BLaER1 treated with 17β-estradiol and CSF1 and Interleukin-3, amounts not matched to agents 10 nM and 100 nM (cell line): ENCODE data around the gene TXNIP.

Source experiments
- H3K27ac ChIP-seq, 11 experiments: shearing (Covaris generic); formaldehyde crosslinking; 2 replicates each; pipeline ENCODE4 v1.8.1; 2022
- H3K27me3 ChIP-seq, 11 experiments: shearing (Covaris generic); formaldehyde crosslinking; 2 replicates each; pipeline ENCODE4 v1.8.1; 2022
- H3K36me3 ChIP-seq, 11 experiments: shearing (Covaris generic); formaldehyde crosslinking; 2 replicates each; pipeline ENCODE4 v1.8.1; 2022
- H3K4me1 ChIP-seq, 10 experiments: shearing (Covaris generic); formaldehyde crosslinking; 2 replicates each; pipeline ENCODE4 v1.8.1; 2022
- H3K4me2 ChIP-seq, 11 experiments: shearing (Covaris generic); formaldehyde crosslinking; 2 replicates each; pipeline ENCODE4 v1.8.1; 2022
- H3K4me3 ChIP-seq, 10 experiments: shearing (Covaris generic); formaldehyde crosslinking; 2 replicates each; pipeline ENCODE4 v1.8.1; 2022
- H3K9ac ChIP-seq, 11 experiments: shearing (Covaris generic); formaldehyde crosslinking; 2 replicates each; pipeline ENCODE4 v1.8.1; 2022
- H3K9me3 ChIP-seq, 11 experiments: shearing (Covaris generic); formaldehyde crosslinking; replicated peaks in 1 of 11; 2 replicates each; pipeline ENCODE4 v1.8.1; 2022
- H4K20me1 ChIP-seq, 11 experiments: shearing (Covaris generic); formaldehyde crosslinking; 2 replicates each; pipeline ENCODE4 v1.8.1; 2022
- Cebpa-rat ChIP-seq, 11 experiments: shearing (Covaris generic); IDR thresholded peaks; 2 replicates each; pipeline ENCODE4 v1.8.1; 2022

Gene TXNIP

DNA sequence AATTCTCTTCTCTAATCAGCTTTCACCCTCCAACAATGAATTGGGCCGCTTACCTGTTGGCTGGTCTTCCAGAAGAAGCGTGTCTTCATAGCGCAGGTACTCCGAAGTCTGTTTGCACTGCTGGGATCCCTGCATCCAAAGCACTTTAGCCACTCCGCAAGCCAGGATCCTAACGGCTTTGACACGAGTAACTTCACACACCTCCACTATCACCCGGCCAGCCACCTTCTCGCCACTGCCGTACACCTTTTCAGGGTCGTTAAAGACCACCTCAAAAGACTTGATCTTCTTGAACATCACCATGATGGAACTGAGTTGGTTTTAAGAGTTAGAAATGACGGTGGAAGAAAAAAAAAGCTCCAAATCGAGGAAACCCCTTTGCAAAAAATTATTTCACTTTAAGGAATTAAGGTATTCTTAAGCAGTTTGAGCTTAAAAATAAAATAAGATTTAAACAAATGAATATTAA is 381 bp downstream of the TXNIP start:
- H4K20me1 ChIP-seq: peaks cover 28 to 52% (median 37%) of the 10 kb centered on the region in 11 experiments
- H3K27me3 ChIP-seq: no peaks in the 10 kb centered on the region
- H3K27ac ChIP-seq: peak overlapping the region; percentile 77 to 95 (median 89)
- peak overlapping the region; percentile 85 to 99 (median 90) for H3K4me3 ChIP-seq
- H3K4me1 ChIP-seq: peaks cover 59 to 69% (median 65%) of the 10 kb centered on the region in 10 experiments
- peak overlapping the region; percentile 88 to 95 (median 89) for H3K9ac ChIP-seq
- H3K36me3 ChIP-seq: peaks cover 29 to 41% (median 35%) of the 10 kb centered on the region in 11 experiments
- H3K4me2 ChIP-seq: peak overlapping the region; percentile 84 to 98 (median 94); a peak in 21 of 22 replicates
- H3K9me3 ChIP-seq: no peaks in the 10 kb centered on the region
- no peak for TF ChIP-seq Cebpa-rat (IDR thresholded peaks at IDR 0.05)

DNA sequence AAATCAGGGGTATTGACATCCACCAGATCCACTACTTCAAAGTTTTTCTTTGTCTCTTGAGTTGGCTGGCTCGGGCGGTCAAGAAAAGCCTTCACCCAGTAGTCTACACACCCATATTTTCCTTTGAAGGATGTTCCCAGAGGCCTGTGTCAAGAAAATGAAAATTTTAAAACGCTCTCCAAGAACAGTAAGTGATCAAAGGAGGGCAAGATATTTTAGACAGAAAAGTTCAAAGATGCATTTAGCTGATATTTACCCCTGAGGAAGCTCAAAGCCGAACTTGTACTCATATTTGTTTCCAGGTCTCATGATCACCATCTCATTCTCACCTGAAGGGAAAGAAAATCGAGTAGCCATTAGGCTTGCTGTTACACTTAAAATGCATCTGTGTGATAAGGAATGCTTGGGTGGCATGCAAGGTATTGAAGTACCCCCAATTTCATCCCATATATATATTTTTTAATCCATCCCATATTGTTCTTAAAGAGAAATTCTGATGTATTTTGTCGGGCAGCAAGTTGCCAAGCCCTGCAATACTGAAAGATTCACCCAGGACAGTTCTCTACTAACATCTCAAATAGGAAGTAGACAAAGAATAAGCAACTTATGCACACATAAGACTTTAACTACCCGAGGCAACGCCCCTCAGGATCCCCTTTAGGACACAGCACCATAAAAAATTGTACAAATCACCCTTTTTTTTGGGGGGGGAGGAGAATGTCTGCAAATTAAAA is 1.1 kb downstream of the TXNIP start:
- H3K4me1 ChIP-seq: peaks cover 59 to 75% (median 64%) of the 10 kb centered on the region in 10 experiments
- H3K9me3 ChIP-seq: no peaks in the 10 kb centered on the region
- H3K4me3 ChIP-seq: peak overlapping the region; percentile 85 to 99 (median 90)
- H3K27me3 ChIP-seq: no peaks in the 10 kb centered on the region
- no peak for TF ChIP-seq Cebpa-rat (IDR thresholded peaks at IDR 0.05)
- peaks cover 29 to 41% (median 35%) of the 10 kb centered on the region in 11 experiments for H3K36me3 ChIP-seq
- H4K20me1 ChIP-seq: peaks cover 28 to 57% (median 37%) of the 10 kb centered on the region in 11 experiments
- H3K27ac ChIP-seq: peak overlapping the region; percentile 77 to 95 (median 89)
- peak overlapping the region; percentile 88 to 95 (median 89) for H3K9ac ChIP-seq
- H3K4me2 ChIP-seq: peak overlapping the region; percentile 84 to 98 (median 94)

DNA sequence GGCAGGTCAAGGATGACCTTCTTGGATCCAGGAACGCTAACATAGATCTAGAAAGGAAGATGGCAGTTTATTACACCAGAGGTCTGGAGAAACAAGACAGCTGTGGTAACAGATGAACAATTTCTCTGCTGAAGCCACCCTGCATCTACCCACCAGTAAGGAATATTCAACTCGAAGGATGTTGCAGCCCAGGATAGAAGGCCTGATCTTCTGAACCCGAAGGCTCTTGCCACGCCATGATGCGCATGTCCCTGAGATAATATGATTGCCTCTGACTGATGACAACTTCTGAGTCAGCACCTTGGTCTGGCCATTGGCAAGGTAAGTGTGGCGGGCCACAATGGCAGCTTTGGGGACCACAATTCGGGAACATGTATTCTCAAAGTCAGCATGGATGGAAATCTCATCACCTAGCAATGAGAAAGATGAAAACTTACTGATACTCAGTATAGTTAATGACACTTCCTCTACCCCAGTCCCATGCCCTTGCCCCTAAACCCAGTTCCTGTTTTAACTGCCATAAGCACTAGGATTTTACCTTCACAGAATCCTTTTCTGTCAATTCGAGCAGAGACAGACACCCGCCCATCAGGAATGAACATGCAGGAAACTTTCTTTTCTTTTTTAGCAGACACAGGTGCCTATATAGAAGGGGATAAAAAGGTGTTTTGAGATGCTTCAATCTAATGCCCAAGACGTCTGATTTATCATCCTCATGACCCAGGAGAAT is 1.8 kb downstream of the TXNIP start:
- Histone ChIP-seq H3K27me3 (no peaks in the 10 kb centered on the region), H4K20me1 (peaks cover 28 to 57% (median 37%) of the 10 kb centered on the region in 11 experiments), H3K4me1 (peaks cover 52 to 71% (median 57%) of the 10 kb centered on the region in 10 experiments), H3K9ac (peak overlapping the region; percentile 88 to 95 (median 89)), H3K36me3 (peaks cover 29 to 41% (median 35%) of the 10 kb centered on the region in 11 experiments), H3K4me3 (peak overlapping the region; percentile 85 to 99 (median 90)), H3K27ac (peak overlapping the region in 10 of 11 experiments; percentile 86 to 95 (median 90); a peak in 15 of 22 replicates), H3K4me2 (peak overlapping the region; percentile 84 to 98 (median 94)), H3K9me3 (no peaks in the 10 kb centered on the region)
- TF ChIP-seq Cebpa-rat (IDR thresholded peaks at IDR 0.05): no peak

DNA sequence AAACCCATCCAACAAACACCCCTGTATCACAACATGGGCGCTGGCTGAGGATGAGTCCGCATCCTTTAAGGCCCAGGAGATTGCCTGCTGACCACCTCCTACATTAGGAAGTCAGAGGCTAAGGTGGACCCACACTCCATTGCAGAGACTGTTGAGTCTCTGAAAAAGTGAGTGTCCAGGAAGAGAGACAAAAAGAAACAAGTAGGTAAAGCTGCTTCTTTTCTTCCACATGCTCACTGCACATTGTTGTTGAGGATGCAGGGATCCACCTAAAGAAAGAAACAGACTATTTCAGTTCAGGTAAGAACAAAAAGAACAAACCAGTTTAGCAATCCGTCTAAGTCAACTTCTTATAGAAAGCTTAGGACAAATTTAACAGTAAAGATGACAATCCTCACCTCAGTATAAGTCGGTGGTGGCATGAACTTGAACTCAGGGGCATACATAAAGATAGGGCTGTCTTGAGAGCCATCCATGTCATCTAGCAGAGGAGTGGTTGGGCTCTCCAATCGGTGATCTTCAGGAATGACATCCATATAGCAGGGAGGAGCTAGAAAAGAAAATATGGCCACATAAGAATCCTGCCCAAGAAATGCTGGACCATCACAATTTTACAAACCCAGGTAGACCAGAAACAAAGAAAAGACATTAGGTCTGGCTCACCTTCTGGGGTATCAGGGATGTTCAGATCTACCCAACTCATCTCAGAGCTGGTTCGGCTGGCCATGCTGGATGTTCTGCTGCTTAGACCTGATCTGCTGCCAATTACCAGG is 2.6 kb downstream of the TXNIP start:
- Histone ChIP-seq H3K36me3 (peaks cover 29 to 41% (median 35%) of the 10 kb centered on the region in 11 experiments), H3K4me3 (peak overlapping the region; percentile 85 to 99 (median 90)), H4K20me1 (peaks cover 28 to 57% (median 37%) of the 10 kb centered on the region in 11 experiments), H3K27me3 (no peaks in the 10 kb centered on the region), H3K9ac (peak overlapping the region; percentile 88 to 95 (median 89)), H3K27ac (peak overlapping the region in 4 of 11 experiments; percentile 43 to 92 (median 89); a peak in 3 of 22 replicates), H3K4me2 (peak overlapping the region; percentile 84 to 98 (median 94)), H3K4me1 (peaks cover 45 to 67% (median 50%) of the 10 kb centered on the region in 10 experiments), H3K9me3 (no peaks in the 10 kb centered on the region)
- no peak for TF ChIP-seq Cebpa-rat (IDR thresholded peaks at IDR 0.05)

DNA sequence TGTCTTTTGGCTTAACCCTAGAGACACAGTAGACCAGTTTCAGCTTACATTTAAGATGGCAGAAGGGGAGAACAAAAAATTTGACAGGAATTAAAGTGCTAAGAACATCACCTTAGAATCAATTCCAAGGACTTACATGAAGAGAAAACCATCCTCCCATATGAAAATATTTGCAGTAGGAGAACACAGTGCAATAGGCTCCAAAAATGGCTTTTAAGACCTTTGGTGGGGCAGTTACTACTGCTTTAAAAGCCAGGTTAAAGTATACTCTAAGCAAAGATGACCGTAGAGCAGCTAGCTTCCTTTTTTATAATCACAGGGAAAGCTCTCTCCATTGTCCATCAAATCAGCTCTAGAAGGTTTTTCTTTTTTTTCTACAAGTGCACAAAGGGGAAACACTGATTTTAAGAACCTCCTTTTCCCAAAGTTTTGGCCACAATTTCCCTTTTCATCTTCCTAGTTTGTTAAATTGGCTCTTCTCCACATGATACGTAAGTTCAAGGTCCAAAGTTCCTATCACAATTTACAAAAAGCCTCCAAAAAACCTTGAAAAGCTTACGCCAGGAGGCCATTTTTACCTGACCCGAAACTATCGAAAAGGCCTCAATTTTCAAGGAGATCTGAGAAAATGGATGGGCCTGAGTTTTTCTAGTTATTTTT is 3.3 kb downstream of the TXNIP start:
- H3K9ac ChIP-seq: peak overlapping the region; percentile 1 to 95 (median 89); a peak in 12 of 22 replicates
- H3K4me3 ChIP-seq: peak overlapping the region; percentile 85 to 99 (median 90)
- H3K9me3 ChIP-seq: no peaks in the 10 kb centered on the region
- peaks cover 29 to 41% (median 35%) of the 10 kb centered on the region in 11 experiments for H3K36me3 ChIP-seq
- peak overlapping the region in 3 of 11 experiments; percentile 22 to 43 (median 24); a peak in 4 of 22 replicates for H3K27ac ChIP-seq
- peaks cover 28 to 57% (median 37%) of the 10 kb centered on the region in 11 experiments for H4K20me1 ChIP-seq
- peaks cover 38 to 67% (median 47%) of the 10 kb centered on the region in 10 experiments for H3K4me1 ChIP-seq
- no peaks in the 10 kb centered on the region for H3K27me3 ChIP-seq
- TF ChIP-seq Cebpa-rat (IDR thresholded peaks at IDR 0.05): no peak
- H3K4me2 ChIP-seq: peak overlapping the region; percentile 84 to 98 (median 94)

DNA sequence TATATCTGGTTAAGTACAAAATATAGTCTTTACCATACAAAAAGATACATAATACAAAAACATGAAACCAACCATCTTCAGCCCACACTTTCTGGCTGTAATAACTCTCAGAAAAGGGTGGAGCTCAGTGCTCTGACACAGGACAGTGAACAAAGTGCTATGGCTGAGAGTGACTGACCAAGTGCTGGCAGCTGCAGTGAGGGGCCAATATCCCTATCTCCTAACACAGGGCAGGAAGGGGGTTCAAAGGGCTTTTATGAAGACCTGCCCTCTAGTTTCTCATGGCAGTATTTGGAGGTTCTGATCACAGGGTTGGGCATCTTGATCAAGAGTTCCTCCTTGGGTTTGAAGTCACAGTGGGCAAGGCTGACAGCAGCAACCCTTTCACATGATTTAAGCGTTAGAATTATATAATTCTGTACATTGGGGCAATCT is 3.9 kb downstream of the TXNIP start:
- Histone ChIP-seq H3K9ac (peak overlapping the region in 9 of 11 experiments; percentile 1 to 95 (median 89); a peak in 9 of 22 replicates), H3K36me3 (peaks cover 29 to 41% (median 35%) of the 10 kb centered on the region in 11 experiments), H3K27ac (peak overlapping the region in 2 of 11 experiments; percentile 24 to 43; a peak in 5 of 22 replicates), H3K4me2 (peak overlapping the region; percentile 84 to 98 (median 94); a peak in 21 of 22 replicates), H3K4me3 (peak overlapping the region in 9 of 10 experiments; percentile 2 to 99 (median 88); a peak in 12 of 20 replicates), H3K4me1 (peaks cover 32 to 67% (median 42%) of the 10 kb centered on the region in 10 experiments), H3K9me3 (no peaks in the 10 kb centered on the region), H3K27me3 (no peaks in the 10 kb centered on the region), H4K20me1 (peaks cover 28 to 57% (median 37%) of the 10 kb centered on the region in 11 experiments)
- no peak for TF ChIP-seq Cebpa-rat (IDR thresholded peaks at IDR 0.05)

DNA sequence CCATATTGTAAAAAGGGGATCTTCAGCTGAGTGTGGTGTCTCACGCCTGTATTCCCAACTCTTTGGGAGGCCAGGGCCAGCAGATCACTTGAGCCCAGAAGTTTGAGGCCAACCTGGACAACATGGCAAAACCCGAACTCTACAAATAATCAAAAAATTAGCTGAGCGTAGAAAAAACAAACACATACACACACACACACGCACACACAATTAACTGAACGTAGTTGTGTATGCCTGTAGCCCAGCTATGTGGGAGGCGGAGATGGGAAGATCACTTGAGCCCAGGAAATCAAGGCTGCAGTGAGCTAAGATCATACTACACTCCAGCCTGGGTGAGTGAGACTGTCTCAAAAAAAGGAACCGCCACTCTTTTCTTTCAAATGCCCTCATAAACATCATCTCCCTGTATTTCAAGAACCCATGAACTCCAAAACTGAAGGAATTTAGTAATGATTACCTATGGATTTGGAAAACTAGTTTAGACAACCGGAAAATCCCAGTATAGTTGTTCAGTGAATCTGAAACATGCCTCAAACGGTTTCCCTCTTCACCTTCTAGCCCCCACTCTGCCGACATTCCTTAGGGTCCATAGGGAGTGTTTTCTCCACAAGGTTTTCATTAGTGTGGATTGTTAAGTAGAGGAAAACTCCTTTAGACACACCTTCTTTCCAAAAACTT is 4.5 kb downstream of the TXNIP start:
- H3K27me3 ChIP-seq: no peaks in the 10 kb centered on the region
- peak overlapping the region in 1 of 10 experiments; percentile 88; a peak in 4 of 20 replicates for H3K4me3 ChIP-seq
- no peaks in the 10 kb centered on the region for H3K9me3 ChIP-seq
- H3K4me1 ChIP-seq: peaks cover 27 to 67% (median 35%) of the 10 kb centered on the region in 10 experiments
- H4K20me1 ChIP-seq: peaks cover 28 to 57% (median 37%) of the 10 kb centered on the region in 11 experiments
- peak overlapping the region in 10 of 11 experiments; percentile 84 to 98 (median 92); a peak in 12 of 22 replicates for H3K4me2 ChIP-seq
- H3K27ac ChIP-seq: peak overlapping the region in 3 of 11 experiments; percentile 8 to 43 (median 24); a peak in 4 of 22 replicates
- peaks cover 29 to 41% (median 35%) of the 10 kb centered on the region in 11 experiments for H3K36me3 ChIP-seq
- TF ChIP-seq Cebpa-rat (IDR thresholded peaks at IDR 0.05): no peak
- H3K9ac ChIP-seq: peak overlapping the region in 2 of 11 experiments; percentile 88 to 95; a peak in 5 of 22 replicates
